GM23248 (cell line): ENCODE measurements around the gene SCAMP2. TPM values are rescaled to one million over a fixed set of nuclear protein-coding genes. Genes with fewer than 3 reads are reported as not detected.

Experiments
- DNase-seq: peaks from one replicate; pipeline ENCODE4 v3.0.0-alpha.2; 2015
- H2AFZ ChIP-seq: fragments of 200-600 bp; sonication (generic); 2 replicates; pipeline ENCODE4 v1.6.1; 2016; ENCODE audit warnings: antibody characterized with exemption
- H3F3A ChIP-seq: fragments of 200-600 bp; sonication (generic); 2 replicates; pipeline ENCODE4 v1.6.1; 2016; ENCODE audit warnings: mild to moderate bottlenecking, antibody characterized with exemption, mixed run types; ENCODE audit not compliant: insufficient read depth
- H3K27ac ChIP-seq: fragments of 200-600 bp; sonication (generic); 2 replicates; pipeline ENCODE4 v1.5.1; 2016; ENCODE audit warnings: mild to moderate bottlenecking
- H3K27me3 ChIP-seq: fragments of 200-600 bp; sonication (generic); replicated peaks from 2 replicates; pipeline ENCODE4 v1.6.1; 2016; ENCODE audit warnings: mild to moderate bottlenecking; ENCODE audit not compliant: insufficient read depth
- H3K36me3 ChIP-seq: fragments of 200-600 bp; sonication (generic); 2 replicates; pipeline ENCODE4 v1.6.1; 2016; ENCODE audit warnings: low read depth, mild to moderate bottlenecking
- H3K4me1 ChIP-seq: fragments of 200-600 bp; sonication (generic); 2 replicates; pipeline ENCODE4 v1.6.1; 2016; ENCODE audit warnings: mild to moderate bottlenecking; ENCODE audit not compliant: insufficient read depth
- H3K4me2 ChIP-seq: fragments of 200-600 bp; sonication (generic); one replicate; pipeline ENCODE4 v1.6.1; 2016; ENCODE audit warnings: mild to moderate bottlenecking; ENCODE audit not compliant: unreplicated experiment
- H3K4me3 ChIP-seq: fragments of 200-600 bp; sonication (generic); 2 replicates; pipeline ENCODE4 v1.5.1; 2016; ENCODE audit warnings: mild to moderate bottlenecking
- H3K79me2 ChIP-seq: fragments of 200-600 bp; sonication (generic); 2 replicates; pipeline ENCODE4 v1.6.1; 2016; ENCODE audit warnings: mild to moderate bottlenecking; ENCODE audit not compliant: insufficient read depth
- H3K9ac ChIP-seq: fragments of 200-600 bp; sonication (generic); 2 replicates; pipeline ENCODE4 v1.6.1; 2016; ENCODE audit warnings: mild to moderate bottlenecking
- H3K9me2 ChIP-seq: fragments of 200-600 bp; sonication (generic); 2 replicates; pipeline ENCODE4 v1.6.1; 2016; ENCODE audit warnings: mixed run types, mild to moderate bottlenecking, moderate library complexity; ENCODE audit not compliant: insufficient read depth
- H3K9me3 ChIP-seq: fragments of 200-600 bp; sonication (generic); one replicate; pipeline ENCODE4 v1.6.1; 2017; ENCODE audit warnings: low read depth
- H4K20me1 ChIP-seq: fragments of 200-600 bp; sonication (generic); 2 replicates; pipeline ENCODE4 v1.6.0; 2016; ENCODE audit not compliant: insufficient read depth
- EZH2 ChIP-seq: fragments of 200-600 bp; sonication (generic); IDR thresholded peaks from 2 replicates; pipeline ENCODE4 v1.6.1; 2018; ENCODE audit warnings: antibody characterized with exemption, mild to moderate bottlenecking; ENCODE audit not compliant: insufficient read depth, poor library complexity, severe bottlenecking
- EZH2phosphoT487 ChIP-seq: fragments of 200-600 bp; sonication (generic); IDR thresholded peaks from 2 replicates; pipeline ENCODE4 v1.6.1; 2018; ENCODE audit warnings: antibody characterized with exemption, moderate library complexity, mild to moderate bottlenecking, low read depth; ENCODE audit not compliant: insufficient read depth
- WGBS, 2 experiments: methylation state at CpG; one replicate each; pipeline ENCODE4 v1.1.6; 2015 to 2017; ENCODE audit warnings: low lambda C conversion rate in 2 of 2, low coverage in 1 of 2; ENCODE audit errors: missing lambda C conversion rate in 2 of 2; 5-methylcytosine and 5-hydroxymethylcytosine counted together
- in situ Hi-C: fragments of 300-500 bp; cut with MboI; formaldehyde crosslinking; loops from 2 replicates; pipeline ENCODE4 v1.15.0; 2020
- polyA plus RNA-seq: library from polyadenylated mRNA; unstranded; fragments of >200 nt; fragmentation: Nextera tagmentation; extraction: Ambion mirVana; gene quantifications from 2 replicates; pipeline ENCODE4 v1.2.1, GENCODE V29; 2016
- total RNA-seq: library from RNA; depleted of rRNA; stranded (reverse); fragments of >200 nt; shearing (Covaris generic); gene quantifications from 2 replicates; pipeline ENCODE4 v1.2.3, GENCODE V29; 2014

Gene SCAMP2
- total and polyA plus RNA-seq, 2 experiments from 2014 or later, result 28.7 to 83.0 TPM

DNA sequence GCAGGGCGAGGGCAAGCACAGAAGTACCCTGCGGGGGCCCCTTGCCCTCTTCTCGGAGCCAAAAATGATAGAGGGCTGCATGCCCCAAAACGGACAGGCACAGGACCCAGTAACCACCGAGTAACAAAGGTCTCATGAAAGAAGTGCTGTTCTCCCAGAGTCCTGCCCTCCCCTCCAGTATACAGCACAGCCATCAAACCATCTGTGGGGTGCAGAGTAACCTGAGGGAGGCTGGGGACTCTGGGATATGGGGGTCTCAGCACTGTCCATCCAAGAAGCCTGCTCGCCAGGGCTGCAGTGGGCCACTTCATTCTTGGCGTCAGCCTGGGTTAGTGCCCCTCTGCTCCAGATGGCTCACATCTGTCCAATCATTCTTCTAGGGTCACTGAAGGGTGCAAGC, 36.3 kb downstream of the SCAMP2 start:
- Histone ChIP-seq H3K27ac (no peak overlapping the region), H3K4me3 (no peak overlapping the region), H3K9me3 (no peaks in the 10 kb centered on the region), H3K36me3 (no peaks in the 10 kb centered on the region), H3F3A (no peaks in the 10 kb centered on the region), H3K79me2 (no peaks in the 10 kb centered on the region), H3K27me3 (no peaks in the 10 kb centered on the region), H3K9me2 (no peaks in the 10 kb centered on the region), H2AFZ (no peak overlapping the region), H4K20me1 (no peaks in the 10 kb centered on the region), H3K4me1 (no peaks in the 10 kb centered on the region), H3K9ac (no peak overlapping the region), H3K4me2 (no peak overlapping the region)
- whole genome bisulfite sequencing, 2 experiments, result 69 to 88% methylated on average over 6 to 7 of the region's 7 CpGs
- in situ Hi-C loops, result no loop called here
- DNase-seq, result no peak
- TF ChIP-seq EZH2phosphoT487 (no peak), EZH2 (no peak)

DNA sequence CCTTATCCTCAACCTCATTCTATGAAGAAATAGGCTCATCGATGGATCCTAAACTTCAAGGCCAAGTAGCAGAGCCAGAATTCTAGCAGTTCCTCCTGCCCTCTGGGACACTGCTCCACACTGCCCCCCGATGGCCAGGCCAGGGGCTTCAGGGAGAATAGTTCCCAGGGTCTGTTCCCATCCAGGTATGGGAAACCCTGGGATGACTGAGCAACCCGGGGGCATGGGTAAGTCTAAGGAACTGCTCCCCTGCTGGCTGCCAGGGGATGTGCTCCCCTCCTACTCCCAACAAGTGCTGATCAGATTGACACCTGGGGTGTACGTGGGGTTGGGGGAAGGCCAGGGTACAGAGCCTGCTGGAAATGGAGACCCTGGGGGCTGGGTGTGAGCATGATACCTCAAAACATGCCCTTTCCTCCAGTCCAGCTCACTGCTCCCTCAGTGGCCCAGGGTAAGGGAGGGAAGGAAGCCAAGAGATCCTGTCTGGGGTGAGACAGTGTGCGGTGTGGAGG, 37.8 kb downstream of the SCAMP2 start:
- no peak overlapping the region for H3K4me2 ChIP-seq
- no peaks in the 10 kb centered on the region for H3F3A ChIP-seq
- H3K4me3 ChIP-seq, result no peak overlapping the region
- DNase-seq, result peak; percentile 71
- no peaks in the 10 kb centered on the region for H3K79me2 ChIP-seq
- TF ChIP-seq EZH2 (no peak), EZH2phosphoT487 (no peak)
- H3K4me1 ChIP-seq, result no peaks in the 10 kb centered on the region
- no peak overlapping the region for H2AFZ ChIP-seq
- H3K9me2 ChIP-seq, result no peaks in the 10 kb centered on the region
- in situ Hi-C loops, result no loop called here
- H3K9ac ChIP-seq, result no peak overlapping the region
- no peaks in the 10 kb centered on the region for H3K9me3 ChIP-seq
- no peaks in the 10 kb centered on the region for H4K20me1 ChIP-seq
- WGBS, 2 experiments, result 53 to 58% methylated on average over 5 of the region's 5 CpGs
- no peak overlapping the region for H3K27ac ChIP-seq
- no peaks in the 10 kb centered on the region for H3K27me3 ChIP-seq
- H3K36me3 ChIP-seq, result no peaks in the 10 kb centered on the region

GRCh38 chr15:74833376-74834107, 39.6 kb downstream of the SCAMP2 start:
- 73 to 77% methylated on average over 12 of the region's 12 CpGs for WGBS, 2 experiments
- Histone ChIP-seq H3K4me2 (no peak overlapping the region), H3K79me2 (no peaks in the 10 kb centered on the region), H3K9me3 (no peaks in the 10 kb centered on the region), H3K9me2 (no peaks in the 10 kb centered on the region), H3K27me3 (no peaks in the 10 kb centered on the region), H3K9ac (no peak overlapping the region), H3K4me3 (no peak overlapping the region), H3K36me3 (no peaks in the 10 kb centered on the region), H3K27ac (no peak overlapping the region), H3F3A (0 out of 2 replicates have a peak, but pooled peaks cover 4% of the 10 kb centered on the region), H2AFZ (no peak overlapping the region), H3K4me1 (no peaks in the 10 kb centered on the region), H4K20me1 (no peaks in the 10 kb centered on the region)
- TF ChIP-seq EZH2 (no peak), EZH2phosphoT487 (no peak)
- in situ Hi-C loops, result no loop called here
- DNase-seq, result no peak

- WGBS, 2 experiments, result 67 to 68% methylated on average over 4 of the region's 4 CpGs
- Histone ChIP-seq H3K9me3 (no peaks in the 10 kb centered on the region), H3K9me2 (no peaks in the 10 kb centered on the region), H3K36me3 (no peaks in the 10 kb centered on the region), H3K4me3 (no peak overlapping the region), H3K4me2 (no peak overlapping the region), H2AFZ (no peak overlapping the region), H3K79me2 (no peaks in the 10 kb centered on the region), H3K4me1 (no peaks in the 10 kb centered on the region), H3K9ac (no peak overlapping the region), H3F3A (0 out of 2 replicates have a peak, but pooled peaks cover 4% of the 10 kb centered on the region), H4K20me1 (no peaks in the 10 kb centered on the region), H3K27ac (no peak overlapping the region), H3K27me3 (no peaks in the 10 kb centered on the region)
- DNase-seq, result no peak
- TF ChIP-seq EZH2, result no peak
- no peak for TF ChIP-seq EZH2phosphoT487
- in situ Hi-C loops, result no loop called here
Observed at GRCh38 chr15:74832826-74833225, 40.3 kb downstream of the SCAMP2 start.
